Peyer's patch (tissue), 4 donors: Measurements from ENCODE around the gene EIF4G1. TPM values are rescaled to one million over a fixed set of nuclear protein-coding genes. Genes with fewer than 3 reads are reported as not detected.

Experiments used
- DNase-seq, 3 donors: peaks; one replicate each; pipeline ENCODE4 v3.0.0-alpha.2; 2017 to 2019
- H3K27ac ChIP-seq, 4 donors: fragments of 200-600 bp; sonication (generic); one replicate each; pipeline ENCODE4 v1.5.1; 2016 to 2019
- H3K27me3 ChIP-seq, 2 donors: fragments of 200-600 bp; sonication (generic); one replicate each; pipeline ENCODE4 v1.5.1; 2019
- H3K36me3 ChIP-seq, 3 donors: fragments of 200-600 bp; sonication (generic); one replicate each; pipeline ENCODE4 v1.5.1; 2016 to 2019
- H3K4me1 ChIP-seq, 4 donors: fragments of 200-600 bp; sonication (generic); one replicate each; pipeline ENCODE4 v1.5.1; 2016 to 2019
- H3K4me3 ChIP-seq, 4 donors: fragments of 200-600 bp; sonication (generic); 1 replicate in 3 of 4; 2 replicates in 1 of 4; pipeline ENCODE4 v1.5.1; 2016 to 2019; ENCODE audit warnings: mild to moderate bottlenecking in 1 of 4
- H3K9me3 ChIP-seq, 4 donors: fragments of 200-600 bp; sonication (generic); one replicate each; pipeline ENCODE4 v1.5.1; 2016 to 2019; ENCODE audit warnings: mild to moderate bottlenecking in 1 of 4
- CTCF ChIP-seq, 6 experiments: fragments of 450-650 bp in 4 of 6; fragments of 200-600 bp in 2 of 6; sonication (generic) in 1 of 6; IDR thresholded peaks; one replicate each; pipeline ENCODE4 v1.5.1; 2017 to 2019; ENCODE audit warnings: antibody characterized with exemption in 6 of 6, mild to moderate bottlenecking in 3 of 6, moderate library complexity in 1 of 6
- POLR2A ChIP-seq, 2 donors: fragments of 450-650 bp; IDR thresholded peaks; one replicate each; pipeline ENCODE4 v1.5.1; 2017; ENCODE audit warnings: antibody characterized with exemption in 2 of 2, mild to moderate bottlenecking in 2 of 2, moderate library complexity in 2 of 2
- total RNA-seq, 4 donors: library from RNA; depleted of rRNA; stranded (reverse); fragments of >200 nt; gene quantifications; one replicate each; pipeline ENCODE4 v1.1.0, GENCODE V29; 2016

EIF4G1 gene
- total RNA-seq, 4 donors from 2014 or later, result 209 to 295 (median 244) TPM

- H3K4me3 ChIP-seq, result no peak overlapping the region
- no peak for DNase-seq
- no peaks in the 10 kb centered on the region for H3K9me3 ChIP-seq
- peak overlapping the region in 2 of 4 donors; percentile 30 to 43 for H3K27ac ChIP-seq
- TF ChIP-seq POLR2A (IDR thresholded peaks at IDR 0.05) (no peak), CTCF (IDR thresholded peaks at IDR 0.05) (no peak)
- no peaks in the 10 kb centered on the region for H3K27me3 ChIP-seq
- H3K4me1 ChIP-seq, result peaks cover 0 to 17% (median 3%) of the 10 kb centered on the region in 4 donors
- H3K36me3 ChIP-seq, result peaks cover 0 to 79% (median 4%) of the 10 kb centered on the region in 3 donors
These were observed 18.1 kb downstream of the EIF4G1 start for GRCh38 chr3:184332370-184333090.

GRCh38 chr3:184333190-184333589 is 18.8 kb downstream of the EIF4G1 start:
- peaks cover 0 to 72% (median 4%) of the 10 kb centered on the region in 3 donors for H3K36me3 ChIP-seq
- H3K4me3 ChIP-seq, result no peak overlapping the region
- DNase-seq, result no peak
- peak overlapping the region in 2 of 4 donors; percentile 30 to 43 for H3K27ac ChIP-seq
- TF ChIP-seq CTCF (IDR thresholded peaks at IDR 0.05), result no peak
- no peak for TF ChIP-seq POLR2A (IDR thresholded peaks at IDR 0.05)
- H3K27me3 ChIP-seq, result no peaks in the 10 kb centered on the region
- H3K4me1 ChIP-seq, result peaks cover 0 to 23% (median 3%) of the 10 kb centered on the region in 4 donors
- no peaks in the 10 kb centered on the region for H3K9me3 ChIP-seq

- Histone ChIP-seq H3K27ac (no peak overlapping the region), H3K4me3 (no peak overlapping the region), H3K27me3 (no peaks in the 10 kb centered on the region), H3K9me3 (no peaks in the 10 kb centered on the region), H3K36me3 (peaks cover 0 to 67% (median under 1%) of the 10 kb centered on the region in 3 donors), H3K4me1 (peaks cover 0 to 24% (median 3%) of the 10 kb centered on the region in 4 donors)
- DNase-seq, result no peak
- no peak for TF ChIP-seq POLR2A (IDR thresholded peaks at IDR 0.05)
- no peak for TF ChIP-seq CTCF (IDR thresholded peaks at IDR 0.05)
These were observed 19.3 kb downstream of the EIF4G1 start for GRCh38 chr3:184333700-184334099.

- Histone ChIP-seq H3K4me3 (no peak overlapping the region), H3K36me3 (peaks cover 0 to 58% (median 0%) of the 10 kb centered on the region in 3 donors), H3K27ac (peak overlapping the region in 3 of 4 donors; percentile 15 to 98 (median 89)), H3K9me3 (no peaks in the 10 kb centered on the region), H3K4me1 (peaks cover 0 to 24% (median 3%) of the 10 kb centered on the region in 4 donors), H3K27me3 (no peaks in the 10 kb centered on the region)
- TF ChIP-seq CTCF (IDR thresholded peaks at IDR 0.05), result no peak
- TF ChIP-seq POLR2A (IDR thresholded peaks at IDR 0.05), result no peak
- DNase-seq, result no peak
These were observed 20.2 kb downstream of the EIF4G1 start for GRCh38 chr3:184334470-184335158.

- peak overlapping the region; percentile 63 to 92 (median 78) for H3K4me3 ChIP-seq
These were observed 20.9 kb downstream of the EIF4G1 start for GRCh38 chr3:184335291-184335660.

More at GRCh38 chr3:184335291-184335660, 20.9 kb downstream of the EIF4G1 start:
- H3K4me1 ChIP-seq, result peaks cover 0 to 24% (median 3%) of the 10 kb centered on the region in 4 donors
- peaks cover 0 to 51% (median 0%) of the 10 kb centered on the region in 3 donors for H3K36me3 ChIP-seq
- no peak for DNase-seq
- peak overlapping the region; percentile 89 to 98 (median 91) for H3K27ac ChIP-seq
- TF ChIP-seq POLR2A (IDR thresholded peaks at IDR 0.05), result no peak
- TF ChIP-seq CTCF (IDR thresholded peaks at IDR 0.05), result no peak
- no peaks in the 10 kb centered on the region for H3K27me3 ChIP-seq
- H3K9me3 ChIP-seq, result no peaks in the 10 kb centered on the region
